Colonic mucosa (tissue), 4 donors: ENCODE data around the gene MDK. TPM values are rescaled to one million over a fixed set of nuclear protein-coding genes. Genes with fewer than 3 reads are reported as not detected.

ENCODE experiments used
- DNase-seq: peaks from one replicate; pipeline ENCODE4 v3.0.0-alpha.2; 2020
- H3K27ac ChIP-seq: fragments of 200-600 bp; one replicate; pipeline ENCODE4 v1.8.0; 2021
- H3K27me3 ChIP-seq: fragments of 200-600 bp; one replicate; pipeline ENCODE4 v1.8.0; 2021
- H3K36me3 ChIP-seq: fragments of 200-600 bp; one replicate; pipeline ENCODE4 v1.8.0; 2021
- H3K4me1 ChIP-seq: fragments of 200-600 bp; one replicate; pipeline ENCODE4 v1.8.0; 2021; ENCODE audit warnings: mild to moderate bottlenecking
- H3K4me3 ChIP-seq: fragments of 200-600 bp; one replicate; pipeline ENCODE4 v1.8.0; 2021
- H3K9ac ChIP-seq, 2 donors: one replicate each; pipeline ENCODE4 v1.7.0; 2013; ENCODE audit warnings: control low read depth in 2 of 2, low read depth in 2 of 2, low read length in 2 of 2
- H3K9me3 ChIP-seq: fragments of 200-600 bp; one replicate; pipeline ENCODE4 v1.8.0; 2021
- intact Hi-C: fragments of 100-400 bp; cut with DNase I; formaldehyde crosslinking; loops from one replicate; pipeline ENCODE4 v1.14.1; 2022
- total RNA-seq, 2 donors: library from RNA; stranded (reverse); fragmentation: NEBNext Ultra II Directional in 1 of 2; extraction: Animal tissue kit (Norgen Biotek cat#: 25700) in 1 of 2; gene quantifications; one replicate each; pipeline ENCODE4 v1.2.1, GENCODE V29; 2021
- TF ChIP-seq, protein P1 (sequence below): fragments of 200-600 bp; IDR thresholded peaks from one replicate; pipeline ENCODE4 v1.8.0; 2022; ENCODE audit warnings: antibody characterized with exemption, mild to moderate bottlenecking
- donor health status: healthy.
- donor health status: DM: no; HTN: no; CAD: no.
- donor health status: DM: no; HTN: no; CAD: no.

The MDK gene
- total RNA-seq, 2 donors from 2014 or later: 80.4 to 98.9 TPM

DNA sequence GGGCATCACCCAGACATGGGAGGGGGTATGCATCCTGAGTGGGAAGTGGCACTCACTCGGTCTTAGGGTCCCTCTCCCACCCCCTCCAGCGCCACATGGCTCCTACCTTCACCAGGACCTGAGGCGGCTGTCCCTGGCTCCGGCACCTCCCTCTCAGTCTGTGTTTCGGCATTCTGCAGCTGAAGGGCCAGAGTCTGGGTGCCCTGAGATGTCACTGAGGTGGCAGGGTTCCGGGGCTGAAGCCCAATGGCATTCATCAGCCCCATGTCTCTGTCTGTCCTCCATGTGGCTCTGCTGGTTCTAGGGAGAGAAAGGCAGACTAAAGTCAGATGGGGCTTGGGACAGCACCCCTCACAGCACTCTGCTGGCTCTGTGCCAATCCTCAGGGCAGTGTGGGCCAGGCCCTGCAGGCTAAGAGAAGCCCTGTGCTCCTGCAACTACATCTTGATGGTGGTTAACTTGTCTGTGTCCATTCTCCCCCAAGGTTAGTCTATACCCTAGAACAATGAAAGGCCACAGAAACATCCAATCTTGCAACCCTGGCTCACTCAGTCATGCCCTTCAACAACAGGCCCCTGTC is 27.0 kb downstream of the MDK start:
- Histone ChIP-seq H3K4me1 (no peaks in the 10 kb centered on the region), H3K27ac (no peak overlapping the region), H3K9ac (no peak overlapping the region), H3K36me3 (no peaks in the 10 kb centered on the region), H3K9me3 (no peaks in the 10 kb centered on the region), H3K4me3 (no peak overlapping the region), H3K27me3 (no peaks in the 10 kb centered on the region)
- intact Hi-C loops: no loop called here
- TF ChIP-seq, protein P1, sequence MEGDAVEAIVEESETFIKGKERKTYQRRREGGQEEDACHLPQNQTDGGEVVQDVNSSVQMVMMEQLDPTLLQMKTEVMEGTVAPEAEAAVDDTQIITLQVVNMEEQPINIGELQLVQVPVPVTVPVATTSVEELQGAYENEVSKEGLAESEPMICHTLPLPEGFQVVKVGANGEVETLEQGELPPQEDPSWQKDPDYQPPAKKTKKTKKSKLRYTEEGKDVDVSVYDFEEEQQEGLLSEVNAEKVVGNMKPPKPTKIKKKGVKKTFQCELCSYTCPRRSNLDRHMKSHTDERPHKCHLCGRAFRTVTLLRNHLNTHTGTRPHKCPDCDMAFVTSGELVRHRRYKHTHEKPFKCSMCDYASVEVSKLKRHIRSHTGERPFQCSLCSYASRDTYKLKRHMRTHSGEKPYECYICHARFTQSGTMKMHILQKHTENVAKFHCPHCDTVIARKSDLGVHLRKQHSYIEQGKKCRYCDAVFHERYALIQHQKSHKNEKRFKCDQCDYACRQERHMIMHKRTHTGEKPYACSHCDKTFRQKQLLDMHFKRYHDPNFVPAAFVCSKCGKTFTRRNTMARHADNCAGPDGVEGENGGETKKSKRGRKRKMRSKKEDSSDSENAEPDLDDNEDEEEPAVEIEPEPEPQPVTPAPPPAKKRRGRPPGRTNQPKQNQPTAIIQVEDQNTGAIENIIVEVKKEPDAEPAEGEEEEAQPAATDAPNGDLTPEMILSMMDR: no peak
- DNase-seq: no peak

DNA sequence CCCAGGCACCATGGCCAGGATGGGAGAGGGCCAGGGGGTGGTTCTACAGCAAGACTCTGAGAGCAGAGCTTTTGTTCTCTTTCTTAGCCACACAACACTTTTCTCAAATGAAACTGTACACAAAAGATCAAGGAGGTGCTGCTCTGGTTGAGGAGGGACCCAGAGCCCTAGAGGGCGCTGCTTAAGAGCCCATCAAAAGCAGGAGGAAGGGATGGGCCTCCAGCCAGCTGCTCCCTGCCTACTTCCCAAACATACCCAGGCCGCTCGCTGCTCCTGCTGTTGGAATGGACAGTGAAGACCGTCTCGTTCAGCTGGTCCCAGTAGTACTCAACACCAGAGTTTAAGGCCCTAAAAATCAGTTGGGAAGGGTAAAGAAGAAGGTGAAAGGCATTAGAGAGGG is 28.6 kb downstream of the MDK start:
- TF ChIP-seq, protein P1: no peak
- H3K27ac ChIP-seq: no peak overlapping the region
- intact Hi-C loops: no loop called here
- H3K27me3 ChIP-seq: no peaks in the 10 kb centered on the region
- no peak overlapping the region for H3K9ac ChIP-seq
- H3K36me3 ChIP-seq: no peaks in the 10 kb centered on the region
- DNase-seq: no peak
- H3K4me3 ChIP-seq: no peak overlapping the region
- no peaks in the 10 kb centered on the region for H3K4me1 ChIP-seq
- H3K9me3 ChIP-seq: no peaks in the 10 kb centered on the region

DNA sequence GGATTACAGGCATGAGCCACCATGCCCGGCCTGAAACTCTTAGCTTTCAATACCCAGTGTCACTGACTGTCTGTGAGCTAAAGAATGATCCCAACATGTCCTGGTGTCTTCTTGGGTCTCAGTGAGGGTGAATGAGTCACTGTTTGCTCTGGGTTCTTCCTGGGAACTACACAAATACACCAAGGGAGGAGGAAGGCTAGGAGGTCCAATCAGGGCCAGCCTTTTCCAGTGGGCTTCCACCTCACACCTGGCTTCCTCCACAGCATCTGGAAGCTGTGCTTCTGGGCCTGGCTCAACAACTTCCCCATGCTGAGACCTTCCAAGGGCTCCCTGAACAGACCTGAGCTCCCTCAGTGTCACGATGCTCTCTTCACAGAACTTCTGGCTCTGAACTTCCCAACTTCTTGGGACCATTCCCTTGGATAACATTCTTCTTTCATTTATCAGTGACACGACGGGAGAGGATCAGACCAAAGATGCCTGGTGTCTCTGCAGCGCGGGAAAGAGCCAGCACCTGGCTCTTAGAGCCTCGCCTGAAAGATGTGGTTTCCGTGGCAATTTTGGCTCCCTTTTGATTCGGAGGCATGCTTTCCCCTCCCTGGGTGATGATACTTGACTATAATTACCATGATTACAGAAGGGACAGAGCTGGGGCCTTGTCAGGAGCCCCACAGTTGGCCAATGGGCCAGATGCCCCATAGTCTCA is 32.4 kb downstream of the MDK start:
- peaks cover 4% of the 10 kb centered on the region for H3K36me3 ChIP-seq
- TF ChIP-seq, protein P1: no peak
- H3K4me3 ChIP-seq: no peak overlapping the region
- intact Hi-C loops: no loop called here
- H3K27me3 ChIP-seq: no peaks in the 10 kb centered on the region
- H3K9me3 ChIP-seq: no peaks in the 10 kb centered on the region
- H3K4me1 ChIP-seq: no peaks in the 10 kb centered on the region
- no peak overlapping the region for H3K9ac ChIP-seq
- DNase-seq: no peak
- H3K27ac ChIP-seq: no peak overlapping the region

DNA sequence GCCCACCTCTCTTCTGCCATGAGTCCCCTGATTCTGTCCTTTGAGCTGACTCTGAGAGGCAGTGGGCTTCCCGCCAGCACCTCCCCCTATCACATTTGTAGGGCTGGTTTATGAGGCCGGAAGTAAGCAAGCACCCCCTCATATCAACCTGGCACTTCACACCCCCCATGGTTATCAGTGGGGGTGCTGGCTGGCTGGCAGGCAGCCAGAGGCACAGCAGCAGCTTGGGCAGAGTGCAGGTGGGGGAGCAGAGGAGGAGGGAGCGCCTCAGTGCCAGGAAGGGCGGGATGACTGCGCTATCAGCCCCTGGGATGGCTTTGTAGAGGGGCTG is 33.0 kb downstream of the MDK start:
- no peaks in the 10 kb centered on the region for H3K4me1 ChIP-seq
- H3K27ac ChIP-seq: no peak overlapping the region
- H3K27me3 ChIP-seq: no peaks in the 10 kb centered on the region
- TF ChIP-seq, protein P1: no peak
- DNase-seq: no peak
- intact Hi-C loops: no loop called here
- H3K9ac ChIP-seq: no peak overlapping the region
- H3K9me3 ChIP-seq: no peaks in the 10 kb centered on the region
- no peak overlapping the region for H3K4me3 ChIP-seq
- peaks cover 4% of the 10 kb centered on the region for H3K36me3 ChIP-seq

DNA sequence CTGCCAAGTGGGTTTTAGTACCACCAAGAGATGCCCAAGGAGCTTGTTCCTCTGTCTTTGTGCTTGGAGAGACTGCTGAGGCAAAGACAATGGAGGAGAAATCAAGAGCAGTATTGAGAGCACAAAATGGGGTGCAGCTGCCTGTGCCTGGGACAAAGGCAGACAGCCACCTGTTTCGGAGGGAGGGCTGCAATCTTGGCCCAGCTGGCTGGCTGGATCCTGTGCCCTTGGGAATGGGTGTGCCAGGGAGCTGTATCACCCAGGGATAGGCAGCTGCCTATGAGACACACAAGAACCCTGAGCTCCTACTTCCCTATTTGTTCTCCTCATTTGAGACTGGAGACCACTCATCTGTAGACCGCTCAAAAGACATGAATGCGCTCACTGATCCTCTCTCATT is 33.4 kb downstream of the MDK start:
- TF ChIP-seq, protein P1: no peak
- Histone ChIP-seq H3K9ac (no peak overlapping the region), H3K4me1 (no peaks in the 10 kb centered on the region), H3K27me3 (no peaks in the 10 kb centered on the region), H3K27ac (no peak overlapping the region), H3K36me3 (peaks cover 4% of the 10 kb centered on the region), H3K4me3 (no peak overlapping the region), H3K9me3 (no peaks in the 10 kb centered on the region)
- intact Hi-C loops: no loop called here
- no peak for DNase-seq
